Spinal cord (tissue), 10 donors: ENCODE measurements around the gene BMAL1. TPM values are rescaled to one million over a fixed set of nuclear protein-coding genes. Genes with fewer than 3 reads are reported as not detected.

ENCODE experiments used
- DNase-seq, 6 donors: peaks; one replicate each; pipeline versions ENCODE4 v3.0.0 to v3.0.0-alpha.2; 2013 to 2015; ENCODE audit warnings: low spot score in 6 of 6, low read depth in 4 of 6
- H3K27ac ChIP-seq: one replicate; pipeline ENCODE4 v1.5.1; 2013; ENCODE audit warnings: low read depth, low read length, control low read depth
- H3K27me3 ChIP-seq: one replicate; pipeline ENCODE4 v1.6.1; 2013; ENCODE audit warnings: low read length; ENCODE audit not compliant: control insufficient read depth, insufficient read depth
- H3K36me3 ChIP-seq: one replicate; pipeline ENCODE4 v1.6.1; 2013; ENCODE audit warnings: low read length; ENCODE audit not compliant: control insufficient read depth, insufficient read depth
- H3K4me1 ChIP-seq: one replicate; pipeline ENCODE4 v1.6.1; 2013; ENCODE audit warnings: low read length; ENCODE audit not compliant: control insufficient read depth, insufficient read depth
- H3K4me3 ChIP-seq: one replicate; pipeline ENCODE4 v1.5.1; 2013; ENCODE audit warnings: low read depth, low read length, control low read depth
- H3K9me3 ChIP-seq: one replicate; pipeline ENCODE4 v1.6.1; 2013; ENCODE audit warnings: low read length; ENCODE audit not compliant: control insufficient read depth, insufficient read depth
- WGBS: methylation state at CpG from one replicate; pipeline ENCODE4 v1.1.5; 2013; ENCODE audit warnings: missing lambda C conversion rate; ENCODE audit not compliant: insufficient coverage; 5-methylcytosine and 5-hydroxymethylcytosine counted together
- polyA plus RNA-seq, 2 donors: library from polyadenylated mRNA; unstranded; fragments of 120-200 nt; gene quantifications; one replicate each; pipeline ENCODE4 v1.2.1, GENCODE V29; 2013; ENCODE audit not compliant: insufficient read length in 2 of 2
- total RNA-seq, 2 donors: library from RNA; depleted of rRNA in 1 of 2; stranded (reverse); fragments of 120-200 nt in 1 of 2; fragments of >200 nt in 1 of 2; gene quantifications; one replicate each; pipeline versions ENCODE4 v1.2.3 to v1.2.4, GENCODE V29; 2013 to 2014
- donor health status: healthy.

Gene BMAL1
- total and polyA plus RNA-seq, 4 donors: 21.0 to 29.8 (median 25.7) TPM

- no peak overlapping the region for H3K4me3 ChIP-seq
- H3K36me3 ChIP-seq: peaks cover 6% of the 10 kb centered on the region
- H3K4me1 ChIP-seq: peaks cover 27% of the 10 kb centered on the region
- WGBS: 60% methylated on average over 8 of the region's 9 CpGs
- no peaks in the 10 kb centered on the region for H3K9me3 ChIP-seq
- peak in 2 of 6 donors; percentile 16 to 40 for DNase-seq
- no peaks in the 10 kb centered on the region for H3K27me3 ChIP-seq
- no peak overlapping the region for H3K27ac ChIP-seq
Measured at GRCh38 chr11:13336246-13336878, 58.8 kb downstream of the BMAL1 start.

- Histone ChIP-seq H3K9me3 (no peaks in the 10 kb centered on the region), H3K4me3 (no peak overlapping the region), H3K4me1 (peaks cover 23% of the 10 kb centered on the region), H3K27ac (no peak overlapping the region), H3K27me3 (no peaks in the 10 kb centered on the region), H3K36me3 (peaks cover 6% of the 10 kb centered on the region)
- no peak for DNase-seq
- WGBS: no CpG with 5 or more reads among the region's 5 CpGs
Measured at GRCh38 chr11:13338019-13338426, 60.4 kb downstream of the BMAL1 start.

GRCh38 chr11:13338427-13339069 lies 61.0 kb downstream of the BMAL1 start:
- 96% methylated on average over 4 of the region's 9 CpGs for WGBS
- H3K27ac ChIP-seq: no peak overlapping the region

GRCh38 chr11:13339195-13340153 lies 61.9 kb downstream of the BMAL1 start:
- peaks cover 6% of the 10 kb centered on the region for H3K36me3 ChIP-seq
- DNase-seq: no peak
- WGBS: 67% methylated on average over 8 of the region's 11 CpGs
- peaks cover 14% of the 10 kb centered on the region for H3K4me1 ChIP-seq
- no peak overlapping the region for H3K27ac ChIP-seq
- no peaks in the 10 kb centered on the region for H3K9me3 ChIP-seq
- no peak overlapping the region for H3K4me3 ChIP-seq
- no peaks in the 10 kb centered on the region for H3K27me3 ChIP-seq

More at GRCh38 chr11:13338427-13339069, 61.0 kb downstream of the BMAL1 start:
- peaks cover 20% of the 10 kb centered on the region for H3K4me1 ChIP-seq
- DNase-seq: no peak
- no peaks in the 10 kb centered on the region for H3K9me3 ChIP-seq
- no peaks in the 10 kb centered on the region for H3K27me3 ChIP-seq
- H3K36me3 ChIP-seq: peaks cover 6% of the 10 kb centered on the region
- no peak overlapping the region for H3K4me3 ChIP-seq

GRCh38 chr11:13341026-13341425 lies 63.4 kb downstream of the BMAL1 start:
- DNase-seq: no peak
- Histone ChIP-seq H3K4me3 (no peak overlapping the region), H3K27me3 (no peaks in the 10 kb centered on the region), H3K27ac (no peak overlapping the region), H3K9me3 (no peaks in the 10 kb centered on the region), H3K4me1 (peaks cover 14% of the 10 kb centered on the region), H3K36me3 (peaks cover 6% of the 10 kb centered on the region)
- WGBS: 88% methylated on average over 4 of the region's 5 CpGs

GRCh38 chr11:13343067-13343466 lies 65.5 kb downstream of the BMAL1 start:
- Histone ChIP-seq H3K27me3 (no peaks in the 10 kb centered on the region), H3K36me3 (peaks cover 6% of the 10 kb centered on the region), H3K4me1 (peaks cover 9% of the 10 kb centered on the region), H3K27ac (no peak overlapping the region), H3K4me3 (no peak overlapping the region), H3K9me3 (no peaks in the 10 kb centered on the region)
- DNase-seq: no peak
- 93% methylated on average over 3 of the region's 4 CpGs for WGBS

- peaks cover 6% of the 10 kb centered on the region for H3K4me1 ChIP-seq
- no peaks in the 10 kb centered on the region for H3K9me3 ChIP-seq
- no peak overlapping the region for H3K4me3 ChIP-seq
- peaks cover 6% of the 10 kb centered on the region for H3K36me3 ChIP-seq
- H3K27ac ChIP-seq: no peak overlapping the region
- 75% methylated on average over 9 of the region's 10 CpGs for WGBS
- no peaks in the 10 kb centered on the region for H3K27me3 ChIP-seq
- peak in 5 of 6 donors; percentile 57 to 93 (median 67) for DNase-seq
Measured at GRCh38 chr11:13343931-13344717, 66.5 kb downstream of the BMAL1 start.

- Histone ChIP-seq H3K4me3 (no peak overlapping the region), H3K27me3 (no peaks in the 10 kb centered on the region), H3K27ac (no peak overlapping the region), H3K4me1 (no peaks in the 10 kb centered on the region), H3K36me3 (peaks cover 6% of the 10 kb centered on the region), H3K9me3 (no peaks in the 10 kb centered on the region)
- WGBS: 100% methylated on average over 1 of the region's 1 CpG
- DNase-seq: no peak
Measured at GRCh38 chr11:13344818-13345217, 67.2 kb downstream of the BMAL1 start.

GRCh38 chr11:13346470-13346869 lies 68.9 kb downstream of the BMAL1 start:
- DNase-seq: no peak
- no peaks in the 10 kb centered on the region for H3K27me3 ChIP-seq
- no peak overlapping the region for H3K27ac ChIP-seq
- H3K36me3 ChIP-seq: no peaks in the 10 kb centered on the region
- no peaks in the 10 kb centered on the region for H3K4me1 ChIP-seq
- H3K4me3 ChIP-seq: no peak overlapping the region
- 94% methylated on average over 5 of the region's 5 CpGs for WGBS
- H3K9me3 ChIP-seq: no peaks in the 10 kb centered on the region
